ENCODE measurements around the gene FHOD3. TPM values are rescaled to one million over a fixed set of nuclear protein-coding genes. Genes with fewer than 3 reads are reported as not detected.

The FHOD3 gene
- total RNA-seq, 1 experiment from 2014 or later: 10.6 TPM

DNA sequence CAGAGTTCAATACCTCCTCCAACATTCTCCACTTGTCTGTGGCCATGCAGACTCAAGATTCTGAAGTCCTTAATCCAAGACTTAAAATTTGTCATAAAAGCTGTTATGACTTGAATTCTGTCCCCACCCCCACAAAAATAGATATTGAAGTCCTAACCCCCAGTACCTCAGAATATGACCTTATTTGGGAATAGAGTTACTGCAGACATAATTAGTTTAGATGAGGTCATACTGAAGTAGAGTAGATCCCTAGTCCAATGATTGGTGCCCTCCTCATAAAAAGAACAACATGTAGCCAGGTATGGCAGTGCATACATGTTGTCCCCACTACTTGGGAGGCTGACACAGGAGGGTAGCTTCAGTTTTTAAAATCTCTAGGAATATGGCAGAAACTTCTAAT lies 522.1 kb downstream of the FHOD3 start:
- BruUV-seq (replicated peaks): no TSS peak
- no peaks in the 10 kb centered on the region for H3F3A ChIP-seq (ENCODE audit: insufficient read depth, low read depth)
- H3K79me2 ChIP-seq (ENCODE audit: low read depth): no peaks in the 10 kb centered on the region
- intact Hi-C loops (cut with micrococcal nuclease; ENCODE audit: unreplicated experiment): no loop called here
- no peaks in the 10 kb centered on the region for H4K20me1 ChIP-seq (ENCODE audit: insufficient read depth)
- H3K4me3 ChIP-seq: no peak overlapping the region
- H3K9me2 ChIP-seq (ENCODE audit: insufficient read depth): no peaks in the 10 kb centered on the region
- H3K4me2 ChIP-seq: no peak overlapping the region
- TF ChIP-seq CTCF (conservative IDR thresholded peaks at IDR 0.05) (no peak), EZH2 (IDR thresholded peaks at IDR 0.05; ENCODE audit: low read depth) (no peak)
- CTCF ChIA-PET: no interaction called here
- no peaks in the 10 kb centered on the region for H3K36me3 ChIP-seq (ENCODE audit: low read depth)
- no peak overlapping the region for H3K27ac ChIP-seq
- no peak for DNase-seq
- no peaks in the 10 kb centered on the region for H3K27me3 ChIP-seq (ENCODE audit: insufficient read depth, low read depth)
- H3K9me3 ChIP-seq (ENCODE audit: insufficient read depth, low read depth): no peaks in the 10 kb centered on the region
- no peaks in the 10 kb centered on the region for H3K4me1 ChIP-seq (replicated peaks; ENCODE audit: insufficient read depth)
- POLR2A ChIA-PET (ENCODE audit: unreplicated experiment): no interaction called here
- H2AFZ ChIP-seq: no peak overlapping the region

DNA sequence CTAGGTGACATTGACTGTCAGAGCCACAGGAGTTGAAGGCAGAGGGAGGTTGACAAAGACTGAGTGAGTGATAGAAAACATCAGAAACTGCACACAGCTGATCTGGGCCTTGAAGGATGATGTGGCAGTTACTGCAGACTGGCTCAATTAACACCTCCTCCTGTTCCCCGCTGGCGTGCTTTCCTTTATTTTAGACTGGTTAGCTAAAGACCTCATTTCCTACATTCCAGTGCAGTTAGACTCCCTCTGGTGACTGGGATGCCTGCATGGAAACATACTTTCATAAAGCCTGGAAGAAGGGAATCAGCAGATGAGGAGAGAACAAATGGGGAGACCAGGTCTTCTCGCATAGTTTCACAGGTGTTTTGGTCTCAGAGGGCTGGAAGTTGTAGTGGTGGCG lies 524.2 kb downstream of the FHOD3 start:
- CTCF ChIA-PET: no interaction called here
- no peaks in the 10 kb centered on the region for H3K27me3 ChIP-seq (ENCODE audit: insufficient read depth, low read depth)
- no peaks in the 10 kb centered on the region for H3K4me1 ChIP-seq (replicated peaks; ENCODE audit: insufficient read depth)
- no peaks in the 10 kb centered on the region for H4K20me1 ChIP-seq (ENCODE audit: insufficient read depth)
- DNase-seq: no peak
- no peak overlapping the region for H2AFZ ChIP-seq
- H3K27ac ChIP-seq: no peak overlapping the region
- POLR2A ChIA-PET (ENCODE audit: unreplicated experiment): no interaction called here
- H3K4me3 ChIP-seq: no peak overlapping the region
- BruUV-seq (replicated peaks): no TSS peak
- H3K9me2 ChIP-seq (ENCODE audit: insufficient read depth): no peaks in the 10 kb centered on the region
- TF ChIP-seq CTCF (conservative IDR thresholded peaks at IDR 0.05) (no peak), EZH2 (IDR thresholded peaks at IDR 0.05; ENCODE audit: low read depth) (no peak)
- H3K36me3 ChIP-seq (ENCODE audit: low read depth): no peaks in the 10 kb centered on the region
- H3K9me3 ChIP-seq (ENCODE audit: insufficient read depth, low read depth): no peaks in the 10 kb centered on the region
- H3K79me2 ChIP-seq (ENCODE audit: low read depth): peaks cover 4% of the 10 kb centered on the region; the same call in 1 of the 2 replicates
- intact Hi-C loops (cut with micrococcal nuclease; ENCODE audit: unreplicated experiment): no loop called here
- no peaks in the 10 kb centered on the region for H3F3A ChIP-seq (ENCODE audit: insufficient read depth, low read depth)
- no peak overlapping the region for H3K4me2 ChIP-seq

GRCh38 chr18:36825526-36825925 lies 528.0 kb downstream of the FHOD3 start:
- intact Hi-C loops (cut with micrococcal nuclease; ENCODE audit: unreplicated experiment): no loop called here
- BruUV-seq (replicated peaks): no TSS peak
- H3K4me3 ChIP-seq: no peak overlapping the region
- H3K27me3 ChIP-seq (ENCODE audit: insufficient read depth, low read depth): no peaks in the 10 kb centered on the region
- TF ChIP-seq EZH2 (IDR thresholded peaks at IDR 0.05; ENCODE audit: low read depth) (no peak), CTCF (conservative IDR thresholded peaks at IDR 0.05) (no peak)
- peaks cover 13% of the 10 kb centered on the region for H3K4me1 ChIP-seq (replicated peaks; ENCODE audit: insufficient read depth)
- ChIA-PET CTCF (no interaction called here), POLR2A (ENCODE audit: unreplicated experiment) (no interaction called here)
- no peak overlapping the region for H2AFZ ChIP-seq
- H3K36me3 ChIP-seq (ENCODE audit: low read depth): no peaks in the 10 kb centered on the region
- no peak overlapping the region for H3K27ac ChIP-seq
- H4K20me1 ChIP-seq (ENCODE audit: insufficient read depth): no peaks in the 10 kb centered on the region
- no peak for DNase-seq
- H3K9me2 ChIP-seq (ENCODE audit: insufficient read depth): no peaks in the 10 kb centered on the region
- H3K4me2 ChIP-seq: no peak overlapping the region
- H3K9me3 ChIP-seq (ENCODE audit: insufficient read depth, low read depth): no peaks in the 10 kb centered on the region
- peaks cover 10% of the 10 kb centered on the region; the same call in 1 of the 2 replicates for H3F3A ChIP-seq (ENCODE audit: insufficient read depth, low read depth)
- peaks cover 13% of the 10 kb centered on the region for H3K79me2 ChIP-seq (ENCODE audit: low read depth)

Measured in PC-9 (cell line).